ENCODE measurements around the gene SSBP4. TPM values are rescaled to one million over a fixed set of nuclear protein-coding genes. Genes with fewer than 3 reads are reported as not detected.

SSBP4 gene
- total RNA-seq, 4 donors from 2014 or later: 28.8 to 42.0 (median 36.0) TPM

DNA sequence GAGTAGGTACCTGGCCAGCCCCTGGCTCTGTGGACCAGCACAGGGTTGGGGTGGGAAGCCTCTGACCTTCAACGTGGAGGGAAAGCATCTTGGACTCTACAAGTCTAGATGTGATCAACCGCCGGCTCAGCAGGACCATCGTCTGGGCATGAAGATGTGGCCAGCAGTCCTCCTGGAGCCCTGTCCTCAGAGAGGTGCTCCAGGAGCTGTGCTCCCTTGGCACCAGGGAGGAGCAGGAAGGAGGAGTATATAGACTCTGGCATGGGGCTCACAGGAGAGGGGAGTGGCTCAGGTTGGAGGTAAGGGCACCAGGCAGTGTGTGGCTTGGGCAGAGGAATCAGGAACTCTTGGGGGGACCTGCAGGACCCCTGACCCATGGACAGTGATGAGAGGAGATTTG, 37.1 kb downstream of the SSBP4 start:
- WGBS, 2 donors: 87 to 89% methylated on average over 4 of the region's 4 CpGs
- TF ChIP-seq, protein P1, sequence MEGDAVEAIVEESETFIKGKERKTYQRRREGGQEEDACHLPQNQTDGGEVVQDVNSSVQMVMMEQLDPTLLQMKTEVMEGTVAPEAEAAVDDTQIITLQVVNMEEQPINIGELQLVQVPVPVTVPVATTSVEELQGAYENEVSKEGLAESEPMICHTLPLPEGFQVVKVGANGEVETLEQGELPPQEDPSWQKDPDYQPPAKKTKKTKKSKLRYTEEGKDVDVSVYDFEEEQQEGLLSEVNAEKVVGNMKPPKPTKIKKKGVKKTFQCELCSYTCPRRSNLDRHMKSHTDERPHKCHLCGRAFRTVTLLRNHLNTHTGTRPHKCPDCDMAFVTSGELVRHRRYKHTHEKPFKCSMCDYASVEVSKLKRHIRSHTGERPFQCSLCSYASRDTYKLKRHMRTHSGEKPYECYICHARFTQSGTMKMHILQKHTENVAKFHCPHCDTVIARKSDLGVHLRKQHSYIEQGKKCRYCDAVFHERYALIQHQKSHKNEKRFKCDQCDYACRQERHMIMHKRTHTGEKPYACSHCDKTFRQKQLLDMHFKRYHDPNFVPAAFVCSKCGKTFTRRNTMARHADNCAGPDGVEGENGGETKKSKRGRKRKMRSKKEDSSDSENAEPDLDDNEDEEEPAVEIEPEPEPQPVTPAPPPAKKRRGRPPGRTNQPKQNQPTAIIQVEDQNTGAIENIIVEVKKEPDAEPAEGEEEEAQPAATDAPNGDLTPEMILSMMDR (IDR thresholded peaks at IDR 0.05): no peak
- TF ChIP-seq POLR2A (IDR thresholded peaks at IDR 0.05): no peak
- H3K4me3 ChIP-seq (ENCODE audit: low read depth, poor library complexity, severe bottlenecking): no peak overlapping the region
- intact Hi-C loops (cut with DNase I; ENCODE audit: low total_unique reads): loop anchor here (10.0 kb wide), 1 partner anchor 389 kb away; no protein-coding TSS in a partner anchor
- DNase-seq (ENCODE audit: low spot score in 2 of 2): no peak

DNA sequence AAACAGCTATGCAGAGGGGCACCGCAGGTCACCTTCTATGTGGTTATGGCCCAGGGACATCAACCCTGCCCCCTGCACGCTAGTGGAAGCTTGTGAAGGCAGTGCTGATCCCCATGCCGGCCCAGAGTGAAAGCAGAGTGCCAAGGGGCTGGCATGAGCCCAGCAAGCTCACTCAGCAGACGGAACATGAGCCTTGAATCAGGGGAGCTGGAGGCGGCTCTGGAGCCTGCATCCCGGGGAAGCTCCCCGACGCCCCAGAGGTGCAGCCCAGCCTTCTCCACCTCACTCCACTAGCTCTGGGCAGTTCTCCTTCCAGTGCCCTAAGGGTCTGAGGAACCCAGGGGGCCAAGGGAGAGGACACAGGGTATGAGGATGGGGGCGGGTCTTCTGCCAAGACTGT, 37.8 kb downstream of the SSBP4 start:
- H3K4me3 ChIP-seq (ENCODE audit: low read depth, poor library complexity, severe bottlenecking): no peak overlapping the region
- no peak for DNase-seq (ENCODE audit: low spot score in 2 of 2)
- WGBS, 2 donors: 64% methylated on average over 3 to 9 of the region's 9 CpGs
- intact Hi-C loops (cut with DNase I; ENCODE audit: low total_unique reads): loop anchor here (10.0 kb wide), 1 partner anchor 388 kb away; no protein-coding TSS in a partner anchor
- TF ChIP-seq, protein P1 (IDR thresholded peaks at IDR 0.05): no peak
- no peak for TF ChIP-seq POLR2A (IDR thresholded peaks at IDR 0.05)

DNA sequence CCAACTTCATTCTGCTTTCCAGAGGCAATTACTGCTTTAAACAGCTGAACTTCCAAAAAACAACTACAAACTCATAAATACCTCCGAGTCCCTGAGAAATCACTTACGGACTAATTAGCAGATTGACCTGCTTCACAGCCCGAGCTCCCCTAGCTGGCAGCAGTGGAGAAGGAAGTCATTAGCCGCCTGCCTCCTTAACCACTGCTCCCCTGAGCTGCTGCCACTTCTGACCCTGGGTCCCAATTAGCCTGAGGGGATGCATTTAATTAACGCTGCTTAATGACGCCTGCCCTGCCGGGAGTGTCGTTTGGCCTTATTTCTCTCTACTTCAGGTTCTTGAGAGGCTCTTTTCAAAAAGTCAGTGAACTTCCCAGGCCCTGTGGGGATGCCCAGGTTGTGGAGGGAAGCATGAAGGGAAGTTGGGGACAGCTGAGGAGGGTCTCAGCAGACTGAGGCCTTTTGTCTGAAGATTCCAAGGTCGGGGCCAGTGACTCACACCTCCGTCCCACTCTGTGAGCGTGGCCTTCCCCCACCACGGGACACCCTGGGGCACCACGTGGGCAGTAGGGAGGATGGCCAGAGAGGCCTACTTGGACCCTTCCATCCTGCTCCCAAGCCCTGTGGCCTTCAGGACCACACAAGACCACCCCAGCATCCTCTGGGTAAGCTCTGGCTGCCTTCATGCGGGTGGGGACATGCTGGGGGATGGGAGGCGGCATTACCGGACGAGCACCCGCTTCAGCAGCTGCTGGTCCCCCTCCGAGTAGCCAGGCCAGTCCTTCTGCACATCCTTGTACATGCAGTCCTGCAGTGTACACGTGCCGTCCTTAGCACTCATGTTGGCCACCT, 38.5 kb downstream of the SSBP4 start:
- TF ChIP-seq, protein P1 (IDR thresholded peaks at IDR 0.05): no peak
- TF ChIP-seq POLR2A (IDR thresholded peaks at IDR 0.05): no peak
- intact Hi-C loops (cut with DNase I; ENCODE audit: low total_unique reads): loop anchor here (10.0 kb wide), 1 partner anchor 387 kb away; no protein-coding TSS in a partner anchor
- no peak for DNase-seq (ENCODE audit: low spot score in 2 of 2)
- H3K4me3 ChIP-seq (ENCODE audit: low read depth, poor library complexity, severe bottlenecking): no peak overlapping the region
- 76 to 79% methylated on average over 19 to 20 of the region's 21 CpGs for WGBS, 2 donors

DNA sequence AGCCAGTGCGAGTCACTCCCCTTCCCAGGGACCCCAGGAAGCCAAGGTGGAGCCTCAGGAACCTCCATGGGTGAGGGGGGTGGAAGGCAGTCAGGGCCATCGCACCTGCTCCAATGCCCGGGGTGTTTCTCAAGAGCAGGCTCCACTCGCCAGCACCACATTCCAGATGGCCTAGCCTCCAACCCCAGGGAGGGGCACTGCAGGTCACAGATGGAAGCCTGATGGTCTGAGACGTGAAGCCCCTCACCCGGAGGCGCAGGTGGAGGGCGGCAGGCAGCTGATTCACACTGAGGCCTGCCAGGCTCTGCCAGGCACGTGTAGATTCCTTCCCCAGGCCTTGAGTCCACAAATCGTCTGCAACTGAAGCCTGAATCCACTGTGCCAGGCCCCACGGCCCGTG, 41.7 kb downstream of the SSBP4 start:
- WGBS, 2 donors: 51 to 73% methylated on average over 8 to 12 of the region's 12 CpGs
- TF ChIP-seq, protein P1 (IDR thresholded peaks at IDR 0.05): no peak
- TF ChIP-seq POLR2A (IDR thresholded peaks at IDR 0.05): no peak
- intact Hi-C loops (cut with DNase I; ENCODE audit: low total_unique reads): loop anchor here (10.0 kb wide), 1 partner anchor 114 kb away; the partner anchor contains the start of gene UBA52

DNA sequence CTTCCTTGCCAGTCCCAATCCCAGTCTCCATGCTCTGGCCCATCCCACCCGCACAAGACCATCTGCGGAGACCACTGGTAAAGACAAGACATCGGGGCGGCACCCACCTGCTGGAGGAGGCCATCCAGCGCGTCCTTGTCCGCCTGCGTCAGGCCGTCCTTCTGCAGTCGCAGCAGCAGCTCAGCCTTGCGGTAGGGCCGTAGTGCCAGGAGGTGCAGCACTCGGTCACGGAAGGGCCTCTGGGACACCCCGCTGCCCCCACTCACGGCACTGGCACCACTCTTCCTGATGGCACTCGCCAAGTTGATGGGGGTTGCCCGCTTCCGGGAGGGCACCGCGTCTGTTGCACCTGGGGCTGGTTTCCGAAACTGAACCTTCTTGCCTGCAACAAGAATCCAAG, 42.3 kb downstream of the SSBP4 start:
- intact Hi-C loops (cut with DNase I; ENCODE audit: low total_unique reads): loop anchor here (10.0 kb wide), 1 partner anchor 113 kb away; the partner anchor contains the start of gene UBA52
- H3K4me3 ChIP-seq (ENCODE audit: low read depth, poor library complexity, severe bottlenecking): no peak overlapping the region
- WGBS, 2 donors: 90 to 94% methylated on average over 16 to 22 of the region's 22 CpGs
- TF ChIP-seq, protein P1 (IDR thresholded peaks at IDR 0.05): no peak
- no peak for DNase-seq (ENCODE audit: low spot score in 2 of 2)

More for the DNA sequence above, 41.7 kb downstream of the SSBP4 start:
- DNase-seq (ENCODE audit: low spot score in 2 of 2): no peak
- no peak overlapping the region for H3K4me3 ChIP-seq (ENCODE audit: low read depth, poor library complexity, severe bottlenecking)

Measured in lower leg skin (tissue), 4 donors.